IMR-90 (cell line): ENCODE results near the gene GALNT6. TPM values are rescaled to one million over a fixed set of nuclear protein-coding genes. Genes with fewer than 3 reads are reported as not detected.

Experiments
- ATAC-seq: fragments of 200-7000 bp; cut with Tn5 transposase; 2 replicates; pipeline ENCODE4 v1.9.1; 2020; ENCODE audit warnings: low read depth, mild to moderate bottlenecking, moderate library complexity
- BruUV-seq: library from RNA; stranded (reverse); fragments of 400-500 nt; replicated peaks from 2 replicates; lab custom pipeline; 2021; lab: Mats Ljungman, UMichigan
- CTCF ChIA-PET: fragments of 300-600 bp; formaldehyde crosslinking; extraction: SDS; loops from one replicate; lab custom pipeline; 2021; ENCODE audit warnings: antibody characterized with exemption; lab: Yijun Ruan, JAX
- POLR2A ChIA-PET: fragments of 300-600 bp; sonication (Branson Sonifier 250); formaldehyde crosslinking; loops from one replicate; lab custom pipeline; 2022; ENCODE audit warnings: antibody characterized with exemption; ENCODE audit not compliant: unreplicated experiment; lab: Charles Lee
- DNase-seq: peaks from one replicate; pipeline ENCODE4 v3.0.0; 2013
- H2AFZ ChIP-seq: replicated peaks from 2 replicates; pipeline ENCODE3; 2013; ENCODE audit warnings: low read length, mild to moderate bottlenecking; ENCODE audit not compliant: poor library complexity
- H2AK5ac ChIP-seq: 2 replicates; pipeline ENCODE4 v1.6.1; 2013; ENCODE audit warnings: low read depth, low read length, inconsistent platforms
- H2AK9ac ChIP-seq: replicated peaks from 2 replicates; pipeline ENCODE3; 2013; ENCODE audit warnings: mild to moderate bottlenecking, low read depth, low read length, moderate library complexity; ENCODE audit not compliant: poor library complexity
- H2BK120ac ChIP-seq: 2 replicates; pipeline ENCODE4 v1.6.1; 2013; ENCODE audit warnings: low read depth, low read length, inconsistent platforms
- H2BK15ac ChIP-seq: 3 replicates; pipeline ENCODE4 v1.6.1; 2013; ENCODE audit warnings: low read depth, low read length, inconsistent platforms
- H2BK20ac ChIP-seq: 2 replicates; pipeline ENCODE4 v1.6.1; 2013; ENCODE audit warnings: low read depth, mild to moderate bottlenecking, inconsistent platforms, low read length, moderate library complexity
- H2BK5ac ChIP-seq: 2 replicates; pipeline ENCODE4 v1.6.1; 2013; ENCODE audit warnings: mild to moderate bottlenecking, low read depth, low read length, inconsistent platforms; ENCODE audit not compliant: poor library complexity, severe bottlenecking
- H3K14ac ChIP-seq: replicated peaks from 2 replicates; pipeline ENCODE4 v1.6.1; 2013; ENCODE audit warnings: low read depth, low read length, inconsistent platforms
- H3K18ac ChIP-seq: 2 replicates; pipeline ENCODE4 v1.6.1; 2013; ENCODE audit warnings: low read depth, low read length, control low read depth
- H3K23ac ChIP-seq: 2 replicates; pipeline ENCODE4 v1.6.1; 2013; ENCODE audit warnings: low read depth, low read length, inconsistent platforms
- H3K27ac ChIP-seq: 2 replicates; pipeline ENCODE4 v1.5.1; 2013; ENCODE audit warnings: mild to moderate bottlenecking, control low read depth, low read length; ENCODE audit not compliant: insufficient read depth
- H3K27me3 ChIP-seq: 2 replicates; pipeline ENCODE4 v1.6.1; 2013; ENCODE audit warnings: low read length; ENCODE audit not compliant: control insufficient read depth, insufficient read depth
- H3K36me3 ChIP-seq: 2 replicates; pipeline ENCODE4 v1.6.1; 2013; ENCODE audit warnings: low read length, mixed read lengths; ENCODE audit not compliant: control insufficient read depth, insufficient read depth
- H3K4ac ChIP-seq: 2 replicates; pipeline ENCODE4 v1.6.1; 2013; ENCODE audit warnings: low read depth, low read length, inconsistent platforms
- H3K4me1 ChIP-seq: 2 replicates; pipeline ENCODE4 v1.6.1; 2013; ENCODE audit warnings: low read length, mixed read lengths; ENCODE audit not compliant: control insufficient read depth, insufficient read depth
- H3K4me2 ChIP-seq: 2 replicates; pipeline ENCODE4 v1.6.1; 2013; ENCODE audit warnings: low read depth, mild to moderate bottlenecking, control low read depth, low read length, moderate library complexity
- H3K4me3 ChIP-seq: 2 replicates; pipeline ENCODE4 v1.5.1; 2013; ENCODE audit warnings: low read depth, mild to moderate bottlenecking, control low read depth, low read length, moderate library complexity; ENCODE audit not compliant: insufficient read depth
- H3K56ac ChIP-seq: 2 replicates; pipeline ENCODE4 v1.6.1; 2013; ENCODE audit warnings: low read length, inconsistent platforms; ENCODE audit not compliant: insufficient read depth; ENCODE audit errors: extremely low read depth
- H3K79me1 ChIP-seq, 2 experiments: 2 replicates each; pipeline ENCODE4 v1.6.1; 2013; ENCODE audit warnings: low read length in 2 of 2, inconsistent platforms in 1 of 2, low read depth in 1 of 2
- H3K9ac ChIP-seq: 2 replicates; pipeline ENCODE4 v1.6.1; 2013; ENCODE audit warnings: low read depth, low read length, control low read depth
- H3K9me1 ChIP-seq: 2 replicates; pipeline ENCODE4 v1.6.1; 2013; ENCODE audit warnings: low read length, inconsistent platforms; ENCODE audit not compliant: insufficient read depth
- H3K9me3 ChIP-seq: 2 replicates; pipeline ENCODE4 v1.6.1; 2013; ENCODE audit warnings: low read length; ENCODE audit not compliant: control insufficient read depth, insufficient read depth
- H4K20me1 ChIP-seq: 2 replicates; pipeline ENCODE4 v1.6.1; 2013; ENCODE audit warnings: low read length, inconsistent platforms; ENCODE audit not compliant: insufficient read depth
- H4K5ac ChIP-seq: 2 replicates; pipeline ENCODE4 v1.6.1; 2013; ENCODE audit warnings: mild to moderate bottlenecking, low read depth, low read length, control low read depth
- H4K8ac ChIP-seq, 2 experiments: 2 replicates each; pipeline ENCODE4 v1.6.1; 2013; ENCODE audit warnings: low read depth in 2 of 2, low read length in 2 of 2, control low read depth in 1 of 2, inconsistent platforms in 1 of 2
- H4K91ac ChIP-seq: 2 replicates; pipeline ENCODE4 v1.6.1; 2013; ENCODE audit warnings: low read depth, low read length, inconsistent platforms; ENCODE audit not compliant: insufficient read depth
- MAFK ChIP-seq: IDR thresholded peaks from 2 replicates; pipeline ENCODE4 v1.6.1; 2012; ENCODE audit warnings: low read depth, low read length, improper control_type of control experiment
- NFE2L2 ChIP-seq: fragments of 150-350 bp; IDR thresholded peaks from 2 replicates; pipeline ENCODE4 v1.6.1; 2016; ENCODE audit warnings: low read depth, mild to moderate bottlenecking, low read length
- SMC3 ChIP-seq: fragments of 150-350 bp; IDR thresholded peaks from 2 replicates; pipeline ENCODE4 v1.6.1; 2016; ENCODE audit warnings: low read depth, mild to moderate bottlenecking, antibody characterized with exemption, low read length, moderate library complexity
- WGBS, 2 experiments: methylation state at CpG; one replicate each; pipeline versions ENCODE4 v1.1.5 to v1.1.7; 2013; ENCODE audit warnings: missing lambda C conversion rate in 2 of 2; ENCODE audit not compliant: insufficient read length in 1 of 2; ENCODE audit errors: extremely low coverage in 2 of 2; 5-methylcytosine and 5-hydroxymethylcytosine counted together
- dilution Hi-C: fragments of 300-500 bp; cut with HindIII; formaldehyde crosslinking; loops from one replicate; pipeline ENCODE4 v1.14.3; 2018; ENCODE audit warnings: low sequenced_read_pairs; ENCODE audit not compliant: unreplicated experiment
- in situ Hi-C: fragments of 300-500 bp; cut with MboI; formaldehyde crosslinking; loops from 3 replicates; pipeline ENCODE4 v1.14.3; 2019; ENCODE audit warnings: low sequenced_read_pairs, inconsistent platforms, mixed read lengths
- intact Hi-C: fragments of 100-400 bp; cut with micrococcal nuclease; formaldehyde crosslinking; loops from 2 replicates; pipeline ENCODE4 v1.10.0; 2022
- polyA plus RNA-seq, 3 experiments: library from polyadenylated mRNA; depleted of rRNA; stranded (reverse); fragments of >200 nt; gene quantifications; 2 replicates each; pipeline ENCODE4 v1.2.3, GENCODE V29; 2012; ENCODE audit warnings: low replicate concordance in 1 of 3
- total RNA-seq: library from RNA; depleted of rRNA; stranded (reverse); fragments of >200 nt; gene quantifications from 2 replicates; pipeline ENCODE4 v1.2.3, GENCODE V29; 2012

Gene GALNT6
- total and polyA plus RNA-seq, 2 of the 4 experiments (the other 2 are of a cell fraction): 17.1 to 23.7 TPM

- Histone ChIP-seq H3K27ac (no peak overlapping the region), H3K36me3 (no peaks in the 10 kb centered on the region), H2AK9ac (no peak overlapping the region), H3K79me1 (no peaks in the 10 kb centered on the region), H3K4me2 (no peak overlapping the region), H2AFZ (no peak overlapping the region), H2BK5ac (no peak overlapping the region), H3K56ac (no peak overlapping the region), H3K4ac (no peak overlapping the region), H3K14ac (0 out of 2 replicates have a peak overlapping the region, but pooled peaks have one; percentile 22), H4K8ac (no peak overlapping the region), H3K23ac (no peak overlapping the region; the same call in 1 of the 2 replicates), H4K20me1 (no peaks in the 10 kb centered on the region), H4K91ac (no peak overlapping the region), H4K5ac (no peak overlapping the region), H3K9me3 (no peaks in the 10 kb centered on the region), H3K4me1 (no peaks in the 10 kb centered on the region), H2BK120ac (no peak overlapping the region), H3K9ac (no peak overlapping the region), H2BK15ac (no peak overlapping the region), H2BK20ac (no peak overlapping the region), H3K4me3 (no peak overlapping the region), H3K18ac (no peak overlapping the region), H3K27me3 (no peaks in the 10 kb centered on the region; the same call in 1 of the 2 replicates), H2AK5ac (no peak overlapping the region), H3K9me1 (no peaks in the 10 kb centered on the region)
- ATAC-seq: no peak
- in situ Hi-C loops (no loop called here), intact Hi-C loops (no loop called here), dilution Hi-C loops (no loop called here)
- 0 out of 2 replicates have a peak, but pooled peaks have one; percentile 1 for TF ChIP-seq MAFK
- no peak for TF ChIP-seq SMC3
- no peak for TF ChIP-seq NFE2L2
- ChIA-PET CTCF (interaction anchor here (0.5 to 0.8 kb wide), 2 partner anchors 57 to 626 kb away, joined by 3 read pairs; no protein-coding TSS in a partner anchor), POLR2A (no interaction called here)
- DNase-seq: peak; percentile 29
- WGBS, 2 experiments: 100% methylated on average over 2 of the region's 4 CpGs; no CpG with 5 or more reads in 1 of the 2 experiments
- no TSS peak for BruUV-seq
These were observed 56.4 kb downstream of the GALNT6 start for GRCh38 chr12:51334764-51335163.
